HepG2 (cell line): ENCODE results near the gene CDC14B. TPM values are rescaled to one million over a fixed set of nuclear protein-coding genes. Genes with fewer than 3 reads are reported as not detected.

Source experiments
- PRPF4 ChIP-seq: fragments of 200-400 bp; formaldehyde crosslinking; IDR thresholded peaks from 2 replicates; pipeline ENCODE4 v1.6.1; 2016; ENCODE audit warnings: low read length, low read depth; ENCODE audit not compliant: poor library complexity, severe bottlenecking
- RBM22 ChIP-seq: fragments of 200-400 bp; formaldehyde crosslinking; optimal IDR thresholded peaks from 2 replicates; pipeline ENCODE3; 2017; ENCODE audit warnings: mild to moderate bottlenecking, low read length, moderate library complexity
- RXRA ChIP-seq: sonication (generic); formaldehyde crosslinking; IDR thresholded peaks from 2 replicates; pipeline ENCODE4 v1.5.1; 2020; ENCODE audit warnings: missing genetic modification reagents
- SRSF1 ChIP-seq: fragments of 200-400 bp; formaldehyde crosslinking; optimal IDR thresholded peaks from 2 replicates; pipeline ENCODE3; 2017; ENCODE audit warnings: mild to moderate bottlenecking, low read depth, low read length, moderate library complexity
- ZSCAN12 ChIP-seq: sonication (generic); formaldehyde crosslinking; IDR thresholded peaks from 2 replicates; pipeline ENCODE4 v1.9.0; 2021; ENCODE audit warnings: mild to moderate bottlenecking, missing genetic modification reagents
- polyA plus RNA-seq, 8 experiments: library from polyadenylated mRNA; depleted of rRNA in 3 of 8; stranded (reverse) in 7 of 8; unstranded in 1 of 8; fragments of >200 nt; fragmentation: Illumina TruSeq in 4 of 8; extraction: Trizol in 4 of 8; gene quantifications; 2 replicates each; pipeline versions ENCODE4 v1.2.1 to v1.2.3, GENCODE V29; 2011 to 2016; ENCODE audit warnings: low read depth in 4 of 8, missing spikeins in 1 of 8, mixed read lengths in 1 of 8; ENCODE audit not compliant: insufficient read depth in 1 of 8
- total RNA-seq, 5 experiments: library from RNA; depleted of rRNA; stranded (reverse); fragments of >200 nt; fragmentation: Illumina TruSeq; extraction: Trizol; gene quantifications; 2 replicates each; pipeline ENCODE4 v1.2.3, GENCODE V29; 2016; ENCODE audit warnings: low read depth in 1 of 5
- TF ChIP-seq, protein P1 (sequence below): sonication (generic); formaldehyde crosslinking; IDR thresholded peaks from 2 replicates; pipeline ENCODE4 v1.5.0; 2020; ENCODE audit warnings: mild to moderate bottlenecking, missing genetic modification reagents, borderline replicate concordance
- TF ChIP-seq, protein P2 (sequence below): sonication (generic); formaldehyde crosslinking; conservative IDR thresholded peaks from 2 replicates; pipeline ENCODE4 v1.4.0; 2020; ENCODE audit warnings: missing genetic modification reagents

The CDC14B gene
- total and polyA plus RNA-seq, 2 of the 13 experiments (the other 11 are each of a cell fraction or from before 2014, with no cell fraction given) = 25.8 to 33.3 TPM

DNA sequence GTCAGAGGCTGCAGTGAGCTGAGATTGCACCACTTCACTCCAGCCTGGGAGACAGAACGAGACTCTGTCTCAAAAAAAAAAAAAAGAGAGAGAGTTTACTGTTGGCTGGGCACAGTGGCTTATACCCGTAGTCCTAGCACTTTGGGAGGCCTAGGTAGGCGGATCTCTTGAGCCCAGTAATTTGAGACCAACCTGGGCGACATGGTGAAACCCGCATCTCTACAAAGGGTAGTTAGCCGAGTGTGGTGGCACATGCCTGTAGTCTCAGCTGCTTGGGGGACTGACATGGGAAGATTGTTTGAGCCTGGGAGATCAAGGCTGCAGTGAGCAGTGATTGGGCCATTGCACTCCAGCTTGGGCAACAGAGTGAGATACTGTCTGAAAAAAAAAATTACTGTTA is 157.1 kb downstream of the CDC14B start (continued):
- TF ChIP-seq, protein P1, sequence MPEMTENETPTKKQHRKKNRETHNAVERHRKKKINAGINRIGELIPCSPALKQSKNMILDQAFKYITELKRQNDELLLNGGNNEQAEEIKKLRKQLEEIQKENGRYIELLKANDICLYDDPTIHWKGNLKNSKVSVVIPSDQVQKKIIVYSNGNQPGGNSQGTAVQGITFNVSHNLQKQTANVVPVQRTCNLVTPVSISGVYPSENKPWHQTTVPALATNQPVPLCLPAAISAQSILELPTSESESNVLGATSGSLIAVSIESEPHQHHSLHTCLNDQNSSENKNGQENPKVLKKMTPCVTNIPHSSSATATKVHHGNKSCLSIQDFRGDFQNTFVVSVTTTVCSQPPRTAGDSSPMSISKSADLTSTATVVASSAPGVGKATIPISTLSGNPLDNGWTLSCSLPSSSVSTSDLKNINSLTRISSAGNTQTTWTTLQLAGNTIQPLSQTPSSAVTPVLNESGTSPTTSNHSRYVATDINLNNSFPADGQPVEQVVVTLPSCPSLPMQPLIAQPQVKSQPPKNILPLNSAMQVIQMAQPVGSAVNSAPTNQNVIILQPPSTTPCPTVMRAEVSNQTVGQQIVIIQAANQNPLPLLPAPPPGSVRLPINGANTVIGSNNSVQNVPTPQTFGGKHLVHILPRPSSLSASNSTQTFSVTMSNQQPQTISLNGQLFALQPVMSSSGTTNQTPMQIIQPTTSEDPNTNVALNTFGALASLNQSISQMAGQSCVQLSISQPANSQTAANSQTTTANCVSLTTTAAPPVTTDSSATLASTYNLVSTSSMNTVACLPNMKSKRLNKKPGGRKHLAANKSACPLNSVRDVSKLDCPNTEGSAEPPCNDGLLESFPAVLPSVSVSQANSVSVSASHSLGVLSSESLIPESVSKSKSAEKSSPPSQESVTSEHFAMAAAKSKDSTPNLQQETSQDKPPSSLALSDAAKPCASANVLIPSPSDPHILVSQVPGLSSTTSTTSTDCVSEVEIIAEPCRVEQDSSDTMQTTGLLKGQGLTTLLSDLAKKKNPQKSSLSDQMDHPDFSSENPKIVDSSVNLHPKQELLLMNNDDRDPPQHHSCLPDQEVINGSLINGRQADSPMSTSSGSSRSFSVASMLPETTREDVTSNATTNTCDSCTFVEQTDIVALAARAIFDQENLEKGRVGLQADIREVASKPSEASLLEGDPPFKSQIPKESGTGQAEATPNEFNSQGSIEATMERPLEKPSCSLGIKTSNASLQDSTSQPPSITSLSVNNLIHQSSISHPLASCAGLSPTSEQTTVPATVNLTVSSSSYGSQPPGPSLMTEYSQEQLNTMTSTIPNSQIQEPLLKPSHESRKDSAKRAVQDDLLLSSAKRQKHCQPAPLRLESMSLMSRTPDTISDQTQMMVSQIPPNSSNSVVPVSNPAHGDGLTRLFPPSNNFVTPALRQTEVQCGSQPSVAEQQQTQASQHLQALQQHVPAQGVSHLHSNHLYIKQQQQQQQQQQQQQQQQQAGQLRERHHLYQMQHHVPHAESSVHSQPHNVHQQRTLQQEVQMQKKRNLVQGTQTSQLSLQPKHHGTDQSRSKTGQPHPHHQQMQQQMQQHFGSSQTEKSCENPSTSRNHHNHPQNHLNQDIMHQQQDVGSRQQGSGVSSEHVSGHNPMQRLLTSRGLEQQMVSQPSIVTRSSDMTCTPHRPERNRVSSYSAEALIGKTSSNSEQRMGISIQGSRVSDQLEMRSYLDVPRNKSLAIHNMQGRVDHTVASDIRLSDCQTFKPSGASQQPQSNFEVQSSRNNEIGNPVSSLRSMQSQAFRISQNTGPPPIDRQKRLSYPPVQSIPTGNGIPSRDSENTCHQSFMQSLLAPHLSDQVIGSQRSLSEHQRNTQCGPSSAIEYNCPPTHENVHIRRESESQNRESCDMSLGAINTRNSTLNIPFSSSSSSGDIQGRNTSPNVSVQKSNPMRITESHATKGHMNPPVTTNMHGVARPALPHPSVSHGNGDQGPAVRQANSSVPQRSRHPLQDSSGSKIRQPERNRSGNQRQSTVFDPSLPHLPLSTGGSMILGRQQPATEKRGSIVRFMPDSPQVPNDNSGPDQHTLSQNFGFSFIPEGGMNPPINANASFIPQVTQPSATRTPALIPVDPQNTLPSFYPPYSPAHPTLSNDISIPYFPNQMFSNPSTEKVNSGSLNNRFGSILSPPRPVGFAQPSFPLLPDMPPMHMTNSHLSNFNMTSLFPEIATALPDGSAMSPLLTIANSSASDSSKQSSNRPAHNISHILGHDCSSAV (CRISPR knock-in tag) = no peak
- no peak for TF ChIP-seq RXRA (CRISPR knock-in tag)
- no peak for TF ChIP-seq PRPF4
- TF ChIP-seq, protein P2, sequence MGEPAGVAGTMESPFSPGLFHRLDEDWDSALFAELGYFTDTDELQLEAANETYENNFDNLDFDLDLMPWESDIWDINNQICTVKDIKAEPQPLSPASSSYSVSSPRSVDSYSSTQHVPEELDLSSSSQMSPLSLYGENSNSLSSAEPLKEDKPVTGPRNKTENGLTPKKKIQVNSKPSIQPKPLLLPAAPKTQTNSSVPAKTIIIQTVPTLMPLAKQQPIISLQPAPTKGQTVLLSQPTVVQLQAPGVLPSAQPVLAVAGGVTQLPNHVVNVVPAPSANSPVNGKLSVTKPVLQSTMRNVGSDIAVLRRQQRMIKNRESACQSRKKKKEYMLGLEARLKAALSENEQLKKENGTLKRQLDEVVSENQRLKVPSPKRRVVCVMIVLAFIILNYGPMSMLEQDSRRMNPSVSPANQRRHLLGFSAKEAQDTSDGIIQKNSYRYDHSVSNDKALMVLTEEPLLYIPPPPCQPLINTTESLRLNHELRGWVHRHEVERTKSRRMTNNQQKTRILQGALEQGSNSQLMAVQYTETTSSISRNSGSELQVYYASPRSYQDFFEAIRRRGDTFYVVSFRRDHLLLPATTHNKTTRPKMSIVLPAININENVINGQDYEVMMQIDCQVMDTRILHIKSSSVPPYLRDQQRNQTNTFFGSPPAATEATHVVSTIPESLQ = no peak
- TF ChIP-seq ZSCAN12 (CRISPR knock-in tag) = no peak
- TF ChIP-seq SRSF1 = no peak
- TF ChIP-seq RBM22 = no peak
